Activated CD4-positive, alpha-beta memory T cell treated with anti-CD3 and anti-CD28 coated beads for 36 hours (primary cell): ENCODE data around the gene CLUH. TPM values are rescaled to one million over a fixed set of nuclear protein-coding genes. Genes with fewer than 3 reads are reported as not detected.
"Not testable (repeated sequence)": the region's sequence is repeated elsewhere in the genome, so short reads cannot be mapped to it uniquely, and the experiment has no call there.

Experiments
- CTCF ChIA-PET: fragments of 350-600 bp; sonication (Branson Sonifier 250); formaldehyde crosslinking; loops from one replicate; lab custom pipeline; 2021; ENCODE audit warnings: antibody characterized with exemption, inconsistent platforms; lab: Charles Lee
- POLR2A ChIA-PET: fragments of 350-600 bp; sonication (Branson Sonifier 250); formaldehyde crosslinking; loops from one replicate; lab custom pipeline; 2021; ENCODE audit warnings: antibody characterized with exemption; lab: Charles Lee
- DNase-seq: peaks from one replicate; pipeline ENCODE4 v3.0.0-alpha.2; 2020
- H3K27ac Mint-ChIP-seq: one replicate; pipeline ENCODE4 v1.8.0; 2021; ENCODE audit warnings: mixed read lengths
- H3K27me3 Mint-ChIP-seq: one replicate; pipeline ENCODE4 v1.8.0; 2021; ENCODE audit warnings: mixed read lengths
- H3K36me3 Mint-ChIP-seq: one replicate; pipeline ENCODE4 v1.8.0; 2021; ENCODE audit warnings: mixed read lengths
- H3K4me1 Mint-ChIP-seq: one replicate; pipeline ENCODE4 v1.8.0; 2021; ENCODE audit warnings: low read depth, mixed read lengths
- H3K4me3 Mint-ChIP-seq: one replicate; pipeline ENCODE4 v1.8.0; 2021; ENCODE audit warnings: mild to moderate bottlenecking, mixed read lengths
- H3K9me3 Mint-ChIP-seq: one replicate; pipeline ENCODE4 v1.8.0; 2021; ENCODE audit warnings: mixed read lengths
- intact Hi-C: fragments of 100-400 bp; cut with micrococcal nuclease; formaldehyde crosslinking; loops from one replicate; pipeline ENCODE4 v1.15.1; 2023
- total RNA-seq, 2 experiments: library from RNA; stranded (reverse); gene quantifications; one replicate each; pipeline ENCODE4 v1.2.3, GENCODE V29; 2021

Gene CLUH
- total RNA-seq, 2 experiments from 2014 or later = 78.4 to 80.4 TPM

DNA sequence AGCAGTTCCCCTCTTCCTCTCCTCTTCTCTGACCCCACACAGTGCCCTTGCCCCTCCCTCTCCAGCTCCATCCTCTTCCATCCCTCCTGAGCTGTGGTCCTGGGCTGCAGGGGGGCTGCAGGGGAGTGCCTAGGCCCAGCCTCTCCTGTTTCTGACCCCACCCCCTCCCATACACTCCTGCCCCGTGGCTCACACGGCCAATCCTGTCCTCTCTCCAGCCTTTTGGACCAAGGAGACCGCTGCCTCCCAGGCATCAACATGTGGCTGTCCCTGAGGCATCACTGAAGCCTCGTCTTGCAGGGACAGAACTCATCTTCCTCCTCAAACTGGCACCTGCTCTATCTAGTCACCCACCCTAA, 6.7 kb downstream of the CLUH start:
- Mint-ChIP-seq H3K9me3 (no peaks in the 10 kb centered on the region), H3K4me1 (peaks cover 21% of the 10 kb centered on the region), H3K27ac (no peak overlapping the region), H3K27me3 (no peaks in the 10 kb centered on the region), H3K4me3 (no peak overlapping the region), H3K36me3 (peaks cover 13% of the 10 kb centered on the region)
- POLR2A ChIA-PET = no interaction called here
- CTCF ChIA-PET = no interaction called here
- intact Hi-C loops = no loop called here
- DNase-seq = no peak

GRCh38 chr17:2704031-2704889, 7.3 kb downstream of the CLUH start:
- peaks cover 13% of the 10 kb centered on the region for H3K36me3 Mint-ChIP-seq
- DNase-seq = no peak
- intact Hi-C loops = no loop called here
- H3K27ac Mint-ChIP-seq = no peak overlapping the region
- POLR2A ChIA-PET = no interaction called here
- H3K4me1 Mint-ChIP-seq = peaks cover 14% of the 10 kb centered on the region
- H3K9me3 Mint-ChIP-seq = no peaks in the 10 kb centered on the region
- no peaks in the 10 kb centered on the region for H3K27me3 Mint-ChIP-seq
- CTCF ChIA-PET = no interaction called here
- no peak overlapping the region for H3K4me3 Mint-ChIP-seq

DNA sequence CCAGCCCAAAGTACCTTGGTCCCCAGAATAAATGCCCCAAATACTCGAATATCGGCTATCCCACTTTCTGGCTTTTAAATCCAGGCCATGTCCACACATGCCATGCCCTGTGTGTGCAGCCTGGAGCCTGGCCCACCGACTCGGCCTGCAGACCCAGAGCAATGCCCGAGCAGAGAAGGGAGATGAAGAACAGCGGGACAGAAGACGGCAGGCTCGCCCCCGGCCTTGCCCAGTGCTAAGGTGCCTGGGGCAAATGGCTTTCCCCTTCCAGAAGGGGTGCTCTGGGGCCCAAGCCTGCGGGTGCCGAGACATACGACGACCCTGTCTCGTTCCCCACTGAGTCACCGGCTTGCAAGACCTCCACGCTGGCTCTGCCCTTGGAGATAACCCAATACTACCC, 8.0 kb downstream of the CLUH start:
- intact Hi-C loops = no loop called here
- POLR2A ChIA-PET = no interaction called here
- Mint-ChIP-seq H3K27me3 (no peaks in the 10 kb centered on the region), H3K9me3 (no peaks in the 10 kb centered on the region), H3K36me3 (peaks cover 13% of the 10 kb centered on the region), H3K4me1 (peaks cover 9% of the 10 kb centered on the region), H3K4me3 (no peak overlapping the region), H3K27ac (no peak overlapping the region)
- CTCF ChIA-PET = no interaction called here
- DNase-seq = no peak

- H3K36me3 Mint-ChIP-seq = peaks cover 14% of the 10 kb centered on the region
- ChIA-PET POLR2A (no interaction called here), CTCF (no interaction called here)
- DNase-seq = no peak
- no peaks in the 10 kb centered on the region for H3K27me3 Mint-ChIP-seq
- H3K4me1 Mint-ChIP-seq = peaks cover 5% of the 10 kb centered on the region
- no peak overlapping the region for H3K4me3 Mint-ChIP-seq
- H3K27ac Mint-ChIP-seq = no peak overlapping the region
- intact Hi-C loops = no loop called here
- H3K9me3 Mint-ChIP-seq = no peaks in the 10 kb centered on the region
These were observed 8.4 kb downstream of the CLUH start for GRCh38 chr17:2703181-2703580.

- no peak overlapping the region for H3K27ac Mint-ChIP-seq
- intact Hi-C loops = no loop called here
- H3K4me1 Mint-ChIP-seq = peaks cover 4% of the 10 kb centered on the region
- ChIA-PET POLR2A (no interaction called here), CTCF (no interaction called here)
- H3K9me3 Mint-ChIP-seq = no peaks in the 10 kb centered on the region
- H3K36me3 Mint-ChIP-seq = peaks cover 14% of the 10 kb centered on the region
- H3K27me3 Mint-ChIP-seq = no peaks in the 10 kb centered on the region
- H3K4me3 Mint-ChIP-seq = no peak overlapping the region
- DNase-seq = no peak
These were observed 9.4 kb downstream of the CLUH start for GRCh38 chr17:2701996-2702741.

DNA sequence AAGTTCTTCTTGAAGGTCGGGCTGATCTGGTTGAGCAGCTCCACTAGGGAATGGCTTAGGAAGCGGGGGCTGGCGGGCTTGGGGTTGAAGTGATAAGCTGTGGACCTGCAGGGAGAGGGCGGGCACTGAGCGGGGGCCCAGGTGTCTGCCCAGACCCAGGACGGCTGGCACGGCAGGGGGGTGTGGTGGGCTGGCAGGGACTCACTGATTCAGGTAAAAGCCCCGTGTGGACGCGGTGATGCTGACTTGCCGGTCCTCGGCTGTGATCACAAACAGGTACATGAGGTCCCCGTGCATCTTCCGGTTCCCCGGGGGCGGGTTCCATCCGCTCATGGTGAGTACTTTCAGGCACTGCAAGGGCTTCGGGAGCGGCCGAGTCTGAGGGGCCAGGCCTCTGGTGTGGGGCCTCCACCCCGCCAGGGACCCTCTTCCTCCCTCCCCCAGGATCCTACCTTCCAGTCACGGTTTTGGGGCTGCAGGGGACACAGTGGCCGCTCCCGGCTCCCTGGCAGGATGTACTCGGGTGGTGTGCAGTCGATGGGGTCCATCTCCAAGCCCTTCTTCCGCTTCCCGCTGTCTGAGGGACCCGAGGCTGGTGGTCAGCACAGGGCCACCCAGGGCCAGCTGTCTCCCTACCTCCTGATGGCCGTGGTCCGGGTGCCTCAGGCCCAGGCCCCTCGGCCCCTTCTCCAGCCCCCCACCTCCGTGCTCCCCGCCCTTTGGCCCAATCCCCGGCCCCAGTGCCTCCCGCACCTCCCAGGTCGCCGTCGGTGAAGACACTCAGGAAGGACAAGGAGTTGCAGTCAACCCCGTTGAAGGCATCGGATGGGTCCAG, 10.2 kb downstream of the CLUH start:
- POLR2A ChIA-PET = no interaction called here
- Mint-ChIP-seq H3K36me3 (peaks cover 14% of the 10 kb centered on the region), H3K4me3 (no peak overlapping the region), H3K27me3 (no peaks in the 10 kb centered on the region), H3K4me1 (peaks cover 4% of the 10 kb centered on the region), H3K27ac (no peak overlapping the region), H3K9me3 (no peaks in the 10 kb centered on the region)
- no peak for DNase-seq
- intact Hi-C loops = no loop called here
- CTCF ChIA-PET = interaction anchor here (1.1 kb wide), 1 partner anchor 8 kb away, joined by 3 read pairs; no protein-coding TSS in a partner anchor

DNA sequence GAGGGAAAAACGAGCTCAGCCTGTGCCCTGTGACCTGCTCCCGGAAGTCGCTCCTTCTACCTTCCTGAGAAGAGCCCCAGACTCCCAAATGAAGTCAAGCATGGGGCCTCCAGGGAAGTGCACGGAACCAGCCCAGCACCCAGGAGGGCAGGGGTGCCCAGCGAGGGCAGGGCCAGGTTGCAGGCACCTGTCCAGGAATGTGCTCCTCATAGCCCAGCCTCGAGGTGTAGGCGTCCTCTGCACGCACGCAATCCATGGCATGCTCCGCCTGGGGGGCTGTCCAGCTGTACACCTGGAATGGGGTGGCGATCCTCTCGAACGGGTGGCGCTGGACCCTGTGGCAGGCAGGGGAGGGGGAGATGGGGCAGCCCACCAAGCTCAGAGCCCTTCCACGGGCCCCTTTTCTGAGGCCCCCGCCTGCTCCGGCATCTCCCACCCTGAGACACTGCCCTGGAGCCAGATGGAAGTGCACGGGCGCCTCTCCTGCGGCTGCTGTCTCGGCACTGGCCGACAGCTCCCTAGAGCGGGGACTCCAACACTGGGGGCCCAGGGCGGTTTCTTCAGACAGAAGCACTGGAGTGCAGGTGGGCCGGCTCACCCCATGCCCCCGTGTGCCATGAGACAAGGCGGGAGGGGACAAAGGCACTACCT, 10.9 kb downstream of the CLUH start:
- H3K27ac Mint-ChIP-seq = no peak overlapping the region
- H3K36me3 Mint-ChIP-seq = peaks cover 14% of the 10 kb centered on the region
- ChIA-PET POLR2A (no interaction called here), CTCF (interaction anchor here (1.1 kb wide), 1 partner anchor 9 kb away, joined by 3 read pairs; no protein-coding TSS in a partner anchor)
- intact Hi-C loops = no loop called here
- no peak for DNase-seq
- H3K4me1 Mint-ChIP-seq = peaks cover 3% of the 10 kb centered on the region
- no peaks in the 10 kb centered on the region for H3K27me3 Mint-ChIP-seq
- no peak overlapping the region for H3K4me3 Mint-ChIP-seq
- H3K9me3 Mint-ChIP-seq = no peaks in the 10 kb centered on the region

DNA sequence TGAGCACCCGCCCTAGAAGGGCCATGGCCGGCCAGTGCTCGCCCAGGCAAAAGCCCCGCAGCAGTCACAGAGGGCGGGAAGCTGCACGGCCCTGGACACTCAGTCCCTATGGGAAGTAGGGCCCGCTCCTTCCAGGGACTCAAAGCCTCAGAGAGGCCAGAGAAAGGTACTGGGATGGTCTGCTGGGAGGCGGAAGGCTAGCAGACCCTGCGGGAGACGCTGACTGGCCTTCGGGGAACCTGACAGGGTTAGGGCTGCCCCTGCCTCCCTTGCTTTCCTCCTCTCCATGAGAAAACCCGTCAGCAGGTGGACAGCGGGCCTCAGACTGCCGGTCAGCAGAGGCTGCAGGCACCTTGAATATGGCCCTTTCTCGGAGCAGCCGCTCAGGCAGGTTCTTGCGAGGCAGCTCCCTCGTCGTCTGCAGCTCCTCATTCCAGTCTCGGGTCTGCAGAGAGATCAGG, 11.5 kb downstream of the CLUH start:
- CTCF ChIA-PET = interaction anchor here (1.1 kb wide), 1 partner anchor 10 kb away, joined by 3 read pairs; no protein-coding TSS in a partner anchor
- POLR2A ChIA-PET = interaction anchor here (0.7 kb wide), 1 partner anchor 81 kb away, joined by 3 read pairs; no protein-coding TSS in a partner anchor
- intact Hi-C loops = no loop called here
- Mint-ChIP-seq H3K36me3 (peaks cover 14% of the 10 kb centered on the region), H3K27me3 (no peaks in the 10 kb centered on the region), H3K4me1 (no peaks in the 10 kb centered on the region), H3K4me3 (no peak overlapping the region), H3K27ac (no peak overlapping the region), H3K9me3 (no peaks in the 10 kb centered on the region)
- DNase-seq = no peak

GRCh38 chr17:2699216-2699805, 12.3 kb downstream of the CLUH start:
- H3K4me3 Mint-ChIP-seq, H3K27me3 Mint-ChIP-seq, CTCF ChIA-PET, H3K4me1 Mint-ChIP-seq, DNase-seq, H3K27ac Mint-ChIP-seq, H3K9me3 Mint-ChIP-seq, intact Hi-C loops: not testable (repeated sequence)
- peaks cover 14% of the 10 kb centered on the region for H3K36me3 Mint-ChIP-seq
- POLR2A ChIA-PET = interaction anchor here (0.7 kb wide), 1 partner anchor 81 kb away, joined by 3 read pairs; no protein-coding TSS in a partner anchor

DNA sequence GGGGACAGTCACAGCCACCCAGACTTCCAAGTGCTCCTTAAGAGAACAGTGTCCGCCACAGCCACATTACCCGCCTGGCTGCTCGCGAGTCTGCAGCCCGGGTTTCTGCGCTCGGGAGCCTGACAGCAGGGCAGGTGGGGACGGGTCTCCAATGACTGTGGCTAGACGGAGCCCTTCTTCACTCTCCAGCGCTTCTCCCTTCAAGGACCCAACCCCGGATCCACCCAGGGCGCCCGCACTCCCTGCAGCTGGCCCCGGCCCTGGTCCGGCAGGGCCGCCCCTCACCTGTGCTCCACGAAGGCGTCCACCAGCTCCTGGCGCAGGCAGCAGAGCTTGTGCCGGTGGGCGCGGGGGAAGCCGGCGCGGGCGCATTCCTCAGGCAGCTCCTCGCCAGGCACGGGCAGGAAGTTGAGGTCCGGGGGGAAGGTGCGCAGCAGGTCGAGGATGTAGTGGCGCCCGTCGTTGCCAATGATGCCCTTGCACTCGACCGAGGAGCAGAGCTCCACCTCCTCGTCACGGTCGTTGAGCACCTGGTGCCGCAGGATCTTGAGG, 13.9 kb downstream of the CLUH start:
- Mint-ChIP-seq H3K9me3 (no peaks in the 10 kb centered on the region), H3K36me3 (peaks cover 10% of the 10 kb centered on the region), H3K27me3 (no peaks in the 10 kb centered on the region), H3K27ac (no peak overlapping the region), H3K4me3 (no peak overlapping the region), H3K4me1 (no peaks in the 10 kb centered on the region)
- CTCF ChIA-PET = no interaction called here
- intact Hi-C loops = no loop called here
- POLR2A ChIA-PET = no interaction called here
- DNase-seq = no peak
